ENCODE results near the gene DHFR. TPM values are rescaled to one million over a fixed set of nuclear protein-coding genes. Genes with fewer than 3 reads are reported as not detected.

The DHFR gene
- total RNA-seq, 1 experiment from 2014 or later = 51.5 TPM

DNA sequence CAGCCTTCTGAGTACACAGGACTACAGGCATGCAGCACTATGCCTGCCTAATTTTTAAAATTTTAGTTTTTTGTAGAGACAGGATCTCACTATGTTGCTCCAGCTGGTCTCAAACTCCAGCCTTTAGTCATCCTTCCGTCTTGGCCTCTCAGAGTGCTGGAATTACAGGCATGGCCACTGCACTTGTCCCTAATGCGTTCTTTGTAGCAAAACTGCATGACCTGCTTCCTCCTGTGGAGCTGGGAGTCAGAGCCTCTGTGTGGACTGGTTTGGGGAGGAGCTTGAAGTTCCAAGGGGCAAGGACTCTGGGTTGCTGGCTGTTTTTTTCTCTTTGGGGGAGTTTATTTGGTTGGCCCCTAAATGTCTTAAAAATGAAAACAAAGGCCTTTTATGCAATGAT is 62.0 kb downstream of the DHFR start:
- BruUV-seq (replicated peaks) = no TSS peak
- Histone ChIP-seq H3K27me3 (ENCODE audit: control insufficient read depth, insufficient read depth, low read length) (no peaks in the 10 kb centered on the region), H3K4me1 (ENCODE audit: control insufficient read depth, insufficient read depth, low read length) (no peaks in the 10 kb centered on the region), H3K36me3 (ENCODE audit: control insufficient read depth, insufficient read depth, low read length) (no peaks in the 10 kb centered on the region), H3K9me3 (ENCODE audit: control insufficient read depth, insufficient read depth, low read depth, low read length) (no peaks in the 10 kb centered on the region), H3K4me3 (ENCODE audit: low read depth in 2 of 2, low read length in 2 of 2) (no peak overlapping the region), H3K27ac (ENCODE audit: low read length) (no peak overlapping the region)
- in situ Hi-C loops (cut with HindIII; ENCODE audit: low pct_unique_long_range_greater_than_20kb, low sequenced_read_pairs) (no loop called here), intact Hi-C loops (cut with micrococcal nuclease; ENCODE audit: unreplicated experiment) (no loop called here)
- TF ChIP-seq, protein P1, sequence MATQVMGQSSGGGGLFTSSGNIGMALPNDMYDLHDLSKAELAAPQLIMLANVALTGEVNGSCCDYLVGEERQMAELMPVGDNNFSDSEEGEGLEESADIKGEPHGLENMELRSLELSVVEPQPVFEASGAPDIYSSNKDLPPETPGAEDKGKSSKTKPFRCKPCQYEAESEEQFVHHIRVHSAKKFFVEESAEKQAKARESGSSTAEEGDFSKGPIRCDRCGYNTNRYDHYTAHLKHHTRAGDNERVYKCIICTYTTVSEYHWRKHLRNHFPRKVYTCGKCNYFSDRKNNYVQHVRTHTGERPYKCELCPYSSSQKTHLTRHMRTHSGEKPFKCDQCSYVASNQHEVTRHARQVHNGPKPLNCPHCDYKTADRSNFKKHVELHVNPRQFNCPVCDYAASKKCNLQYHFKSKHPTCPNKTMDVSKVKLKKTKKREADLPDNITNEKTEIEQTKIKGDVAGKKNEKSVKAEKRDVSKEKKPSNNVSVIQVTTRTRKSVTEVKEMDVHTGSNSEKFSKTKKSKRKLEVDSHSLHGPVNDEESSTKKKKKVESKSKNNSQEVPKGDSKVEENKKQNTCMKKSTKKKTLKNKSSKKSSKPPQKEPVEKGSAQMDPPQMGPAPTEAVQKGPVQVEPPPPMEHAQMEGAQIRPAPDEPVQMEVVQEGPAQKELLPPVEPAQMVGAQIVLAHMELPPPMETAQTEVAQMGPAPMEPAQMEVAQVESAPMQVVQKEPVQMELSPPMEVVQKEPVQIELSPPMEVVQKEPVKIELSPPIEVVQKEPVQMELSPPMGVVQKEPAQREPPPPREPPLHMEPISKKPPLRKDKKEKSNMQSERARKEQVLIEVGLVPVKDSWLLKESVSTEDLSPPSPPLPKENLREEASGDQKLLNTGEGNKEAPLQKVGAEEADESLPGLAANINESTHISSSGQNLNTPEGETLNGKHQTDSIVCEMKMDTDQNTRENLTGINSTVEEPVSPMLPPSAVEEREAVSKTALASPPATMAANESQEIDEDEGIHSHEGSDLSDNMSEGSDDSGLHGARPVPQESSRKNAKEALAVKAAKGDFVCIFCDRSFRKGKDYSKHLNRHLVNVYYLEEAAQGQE (IDR thresholded peaks at IDR 0.05; ENCODE audit: insufficient read depth in 1 of 2, low read depth in 2 of 2, low read length in 1 of 2) = no peak
- no peak for TF ChIP-seq SIN3A (IDR thresholded peaks at IDR 0.05; ENCODE audit: borderline replicate concordance, insufficient read depth, low read depth, low read length)
- TF ChIP-seq, protein P2, sequence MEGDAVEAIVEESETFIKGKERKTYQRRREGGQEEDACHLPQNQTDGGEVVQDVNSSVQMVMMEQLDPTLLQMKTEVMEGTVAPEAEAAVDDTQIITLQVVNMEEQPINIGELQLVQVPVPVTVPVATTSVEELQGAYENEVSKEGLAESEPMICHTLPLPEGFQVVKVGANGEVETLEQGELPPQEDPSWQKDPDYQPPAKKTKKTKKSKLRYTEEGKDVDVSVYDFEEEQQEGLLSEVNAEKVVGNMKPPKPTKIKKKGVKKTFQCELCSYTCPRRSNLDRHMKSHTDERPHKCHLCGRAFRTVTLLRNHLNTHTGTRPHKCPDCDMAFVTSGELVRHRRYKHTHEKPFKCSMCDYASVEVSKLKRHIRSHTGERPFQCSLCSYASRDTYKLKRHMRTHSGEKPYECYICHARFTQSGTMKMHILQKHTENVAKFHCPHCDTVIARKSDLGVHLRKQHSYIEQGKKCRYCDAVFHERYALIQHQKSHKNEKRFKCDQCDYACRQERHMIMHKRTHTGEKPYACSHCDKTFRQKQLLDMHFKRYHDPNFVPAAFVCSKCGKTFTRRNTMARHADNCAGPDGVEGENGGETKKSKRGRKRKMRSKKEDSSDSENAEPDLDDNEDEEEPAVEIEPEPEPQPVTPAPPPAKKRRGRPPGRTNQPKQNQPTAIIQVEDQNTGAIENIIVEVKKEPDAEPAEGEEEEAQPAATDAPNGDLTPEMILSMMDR (IDR thresholded peaks at IDR 0.05) = no peak
- TF ChIP-seq POLR2AphosphoS5 (IDR thresholded peaks at IDR 0.05; ENCODE audit: low read depth, low read length) = no peak
- TF ChIP-seq TCF7L2 (IDR thresholded peaks at IDR 0.05; ENCODE audit: low read depth, low read length) = no peak
- CTCF ChIA-PET = no interaction called here
- ATAC-seq = no peak
- DNase-seq (ENCODE audit: low read depth, low spot score) = no peak
- POLR2A ChIA-PET = no interaction called here

DNA sequence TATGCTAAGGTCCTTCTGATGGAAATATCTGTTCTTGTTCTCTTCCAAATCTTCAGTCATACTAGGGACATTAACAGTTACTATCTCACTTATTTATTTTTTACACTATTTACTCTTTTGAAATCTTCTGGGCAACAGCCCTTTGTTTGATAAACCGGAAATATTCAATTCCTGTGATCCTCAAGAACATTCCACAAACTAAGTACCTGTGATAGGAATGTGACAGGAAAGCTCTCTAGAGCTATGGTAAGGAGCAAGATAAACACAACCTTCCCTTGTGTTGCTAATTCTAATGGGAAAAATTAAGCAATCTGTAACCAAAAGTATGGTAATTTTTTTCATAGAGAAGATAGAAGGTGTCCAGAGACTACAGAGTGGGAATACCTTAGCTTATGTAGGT is 62.7 kb downstream of the DHFR start:
- ChIA-PET POLR2A (no interaction called here), CTCF (no interaction called here)
- intact Hi-C loops (cut with micrococcal nuclease; ENCODE audit: unreplicated experiment) = no loop called here
- no TSS peak for BruUV-seq (replicated peaks)
- Histone ChIP-seq H3K4me1 (ENCODE audit: control insufficient read depth, insufficient read depth, low read length) (no peaks in the 10 kb centered on the region), H3K27ac (ENCODE audit: low read length) (no peak overlapping the region), H3K4me3 (ENCODE audit: low read depth in 2 of 2, low read length in 2 of 2) (no peak overlapping the region), H3K27me3 (ENCODE audit: control insufficient read depth, insufficient read depth, low read length) (no peaks in the 10 kb centered on the region), H3K36me3 (ENCODE audit: control insufficient read depth, insufficient read depth, low read length) (no peaks in the 10 kb centered on the region), H3K9me3 (ENCODE audit: control insufficient read depth, insufficient read depth, low read depth, low read length) (no peaks in the 10 kb centered on the region)
- in situ Hi-C loops (cut with HindIII; ENCODE audit: low pct_unique_long_range_greater_than_20kb, low sequenced_read_pairs) = no loop called here
- TF ChIP-seq SIN3A (IDR thresholded peaks at IDR 0.05; ENCODE audit: borderline replicate concordance, insufficient read depth, low read depth, low read length) = no peak
- no peak for TF ChIP-seq TCF7L2 (IDR thresholded peaks at IDR 0.05; ENCODE audit: low read depth, low read length)
- TF ChIP-seq, protein P2 (IDR thresholded peaks at IDR 0.05) = no peak
- TF ChIP-seq POLR2AphosphoS5 (IDR thresholded peaks at IDR 0.05; ENCODE audit: low read depth, low read length) = no peak
- TF ChIP-seq, protein P1 (IDR thresholded peaks at IDR 0.05; ENCODE audit: insufficient read depth in 1 of 2, low read depth in 2 of 2, low read length in 1 of 2) = no peak
- DNase-seq (ENCODE audit: low read depth, low spot score) = no peak
- no peak for ATAC-seq

Measured in Panc1 (cell line).